GM21825 (cell line): ENCODE measurements around the gene ZNF169.
"Not testable (repeated sequence)": the region's sequence is repeated elsewhere in the genome, so short reads cannot be mapped to it uniquely, and the experiment has no call there.

Experiments used
- ATAC-seq: cut with Tn5 transposase; IDR thresholded peaks from one replicate; pipeline ENCODE4 v1.9.1; 2021; ENCODE audit warnings: mild to moderate bottlenecking, moderate library complexity; ENCODE audit not compliant: unreplicated experiment

Gene ZNF169

DNA sequence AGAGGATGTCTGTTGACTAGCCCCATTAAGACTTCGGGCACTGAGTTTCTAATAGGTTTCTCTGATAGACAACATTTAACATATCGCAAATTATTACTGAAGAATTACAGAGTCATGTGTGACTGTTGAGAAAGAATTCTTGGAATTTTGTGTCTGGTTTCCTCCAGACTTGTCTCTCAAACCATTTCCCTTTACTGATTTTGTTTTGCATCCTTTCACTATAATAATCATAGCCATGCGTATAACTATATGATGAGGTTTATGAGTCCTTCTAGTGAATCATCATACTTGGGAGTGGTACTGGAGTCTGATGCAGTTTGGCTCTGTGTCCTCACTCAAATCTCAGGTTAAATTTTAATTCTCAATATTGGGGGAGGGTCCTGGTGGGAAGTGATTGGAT is 27.0 kb downstream of the ZNF169 start:
- ATAC-seq = no peak

DNA sequence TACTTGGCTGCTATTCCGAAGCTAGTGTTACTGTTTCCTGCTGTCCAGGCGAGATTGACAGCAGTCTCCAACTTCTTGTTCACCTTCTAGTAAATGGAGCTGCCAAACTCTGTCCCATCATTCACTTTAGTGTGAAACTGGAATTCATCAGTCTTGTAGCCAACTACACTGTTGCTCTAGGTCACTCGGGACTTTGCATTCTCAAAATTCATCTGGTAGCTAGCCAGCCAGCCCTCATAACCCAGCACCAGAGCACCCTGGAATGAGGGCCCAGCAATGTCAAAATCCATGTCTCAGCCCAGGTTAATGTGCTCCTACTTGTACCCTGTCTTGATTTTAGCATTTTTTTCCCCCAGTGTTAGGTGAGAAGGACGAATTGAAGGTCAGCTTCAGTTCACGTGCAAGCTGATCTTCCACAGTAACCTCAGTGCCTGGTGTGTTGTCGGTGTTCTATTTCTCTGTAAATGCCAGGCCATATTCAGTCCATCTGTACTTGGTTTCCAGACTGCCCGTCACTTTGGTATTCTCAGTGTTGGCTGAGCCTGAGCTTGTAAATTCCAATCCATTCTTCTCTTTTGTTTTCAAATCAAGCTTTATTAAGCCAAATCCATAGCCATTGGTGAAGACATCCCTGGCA is 28.9 kb downstream of the ZNF169 start:
- no peak for ATAC-seq

DNA sequence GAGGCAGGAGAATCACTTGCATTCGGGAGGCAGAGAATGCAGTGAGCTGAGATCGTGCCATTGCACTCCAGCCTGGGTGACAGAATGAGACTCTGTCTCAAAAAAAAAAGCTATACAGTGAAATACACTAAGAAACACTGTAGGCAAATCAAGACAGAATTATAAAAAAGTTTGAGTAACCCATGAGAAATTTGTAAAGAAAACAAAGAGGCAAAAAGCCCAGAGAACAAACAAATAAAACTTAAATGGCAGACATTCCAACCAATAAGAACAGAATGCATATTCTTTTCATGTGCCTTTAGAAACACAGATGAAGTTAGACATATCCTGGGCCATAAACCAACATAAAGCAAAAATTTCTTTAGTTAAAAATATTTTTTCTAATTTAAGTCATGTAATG is 30.6 kb downstream of the ZNF169 start:
- no peak for ATAC-seq

DNA sequence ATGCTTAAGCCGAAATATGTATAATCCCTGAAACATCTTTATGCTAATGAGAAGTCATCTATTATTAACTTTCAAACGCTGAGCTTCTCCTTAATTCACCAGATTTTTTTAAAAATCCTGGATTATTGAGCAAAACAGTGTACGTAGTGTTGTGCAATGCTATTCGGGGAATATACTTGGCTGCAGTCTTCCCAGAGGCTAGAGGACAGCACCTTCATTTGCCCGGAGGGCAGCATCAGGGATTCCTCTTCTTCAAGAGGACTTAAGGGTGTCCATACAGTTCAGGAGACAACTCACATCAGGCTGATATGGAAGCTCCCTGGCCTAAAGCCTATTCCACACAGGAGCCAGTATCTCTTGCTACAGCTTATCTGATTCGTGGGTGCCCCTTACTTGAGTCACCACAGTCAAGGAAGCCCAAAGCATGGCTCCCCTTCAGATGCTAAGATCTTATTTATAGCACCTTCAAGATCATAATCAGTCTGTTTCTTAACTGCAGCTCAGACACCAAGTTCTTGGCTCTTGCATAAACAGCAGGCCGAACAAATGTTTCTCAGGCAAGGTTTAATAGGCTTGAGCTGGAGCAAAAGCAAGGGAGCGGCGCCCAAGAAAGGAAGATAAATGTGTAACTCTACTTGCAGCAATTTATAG is 40.0 kb downstream of the ZNF169 start:
- no peak for ATAC-seq

DNA sequence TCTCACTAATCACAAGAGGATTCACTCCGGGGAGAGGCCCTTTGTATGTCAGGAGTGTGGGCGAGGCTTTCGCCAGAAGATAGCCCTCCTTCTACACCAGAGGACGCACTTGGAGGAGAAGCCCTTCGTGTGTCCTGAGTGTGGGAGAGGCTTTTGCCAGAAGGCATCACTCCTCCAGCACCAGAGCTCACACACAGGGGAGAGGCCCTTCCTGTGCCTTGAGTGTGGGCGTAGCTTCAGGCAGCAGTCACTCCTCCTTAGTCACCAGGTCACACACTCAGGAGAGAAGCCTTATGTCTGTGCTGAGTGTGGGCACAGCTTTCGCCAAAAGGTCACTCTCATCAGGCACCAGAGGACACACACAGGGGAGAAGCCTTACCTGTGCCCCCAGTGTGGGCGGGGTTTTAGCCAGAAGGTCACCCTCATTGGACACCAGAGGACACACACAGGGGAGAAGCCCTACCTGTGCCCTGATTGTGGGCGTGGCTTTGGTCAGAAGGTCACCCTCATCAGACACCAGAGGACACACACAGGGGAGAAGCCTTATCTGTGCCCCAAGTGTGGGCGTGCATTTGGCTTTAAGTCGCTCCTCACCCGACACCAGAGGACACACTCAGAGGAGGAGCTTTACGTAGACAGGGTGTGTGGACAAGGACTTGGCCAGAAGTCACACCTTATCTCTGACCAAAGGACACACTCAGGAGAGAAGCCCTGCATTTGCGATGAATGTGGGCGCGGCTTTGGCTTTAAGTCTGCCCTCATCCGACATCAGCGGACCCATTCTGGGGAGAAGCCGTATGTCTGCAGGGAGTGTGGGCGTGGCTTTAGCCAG is 41.6 kb downstream of the ZNF169 start:
- ATAC-seq = no peak

DNA sequence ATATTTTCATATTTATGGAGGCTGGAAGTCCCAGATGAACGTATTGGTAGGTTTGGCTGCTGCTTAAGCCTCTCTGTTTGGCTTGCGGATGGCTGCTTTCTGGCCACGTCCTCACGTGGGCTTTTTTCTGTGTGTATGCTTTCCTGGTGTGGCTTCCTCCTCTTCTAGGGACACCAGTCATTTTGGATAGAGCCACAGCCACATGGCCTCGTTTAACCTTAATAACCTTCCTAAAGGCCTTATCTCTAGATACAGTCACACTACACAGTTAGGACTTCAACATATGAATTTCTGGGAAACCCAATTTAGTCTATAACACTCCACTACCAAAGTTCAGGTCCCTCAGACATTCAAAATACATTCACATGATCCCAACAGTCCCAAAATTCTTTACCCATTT is 42.5 kb downstream of the ZNF169 start:
- no peak for ATAC-seq

DNA sequence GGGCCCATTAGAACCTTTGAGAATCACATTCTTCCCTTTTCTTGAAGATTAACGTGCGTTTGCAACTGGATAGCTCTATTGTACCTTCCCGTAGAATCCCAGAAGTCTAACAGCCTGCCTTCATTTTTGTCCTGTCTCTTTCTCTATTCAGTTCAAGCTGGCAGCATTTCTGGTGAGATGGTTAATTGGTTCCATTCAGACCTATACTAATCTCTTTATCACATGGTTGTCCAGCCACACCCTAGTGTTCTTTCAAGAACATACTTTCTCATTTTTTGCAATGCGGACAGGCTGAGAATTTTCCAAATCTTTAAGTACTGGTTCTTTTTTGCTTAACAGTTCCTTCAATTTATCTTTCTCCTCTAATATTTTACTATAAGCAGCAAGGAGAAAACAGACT is 43.3 kb downstream of the ZNF169 start:
- ATAC-seq = no peak

DNA sequence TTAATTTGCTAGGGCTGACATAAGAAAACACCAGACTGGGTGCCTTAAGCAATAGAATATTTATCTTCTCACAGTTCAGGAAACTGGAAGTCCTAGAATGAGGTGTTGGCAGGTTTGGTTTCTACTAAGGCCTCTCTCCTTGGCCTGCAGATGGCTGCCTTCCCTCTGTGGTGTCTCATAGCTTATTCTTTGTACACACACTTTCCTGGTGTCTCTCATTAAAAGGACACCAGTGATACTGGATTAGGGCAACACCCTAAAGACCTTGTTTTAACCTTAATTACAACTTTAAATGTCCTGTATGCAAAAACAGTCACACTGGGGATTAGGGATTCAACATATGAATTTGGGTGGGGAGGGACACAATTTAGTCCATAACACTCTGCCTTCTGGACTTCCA is 44.2 kb downstream of the ZNF169 start:
- ATAC-seq = no peak

DNA sequence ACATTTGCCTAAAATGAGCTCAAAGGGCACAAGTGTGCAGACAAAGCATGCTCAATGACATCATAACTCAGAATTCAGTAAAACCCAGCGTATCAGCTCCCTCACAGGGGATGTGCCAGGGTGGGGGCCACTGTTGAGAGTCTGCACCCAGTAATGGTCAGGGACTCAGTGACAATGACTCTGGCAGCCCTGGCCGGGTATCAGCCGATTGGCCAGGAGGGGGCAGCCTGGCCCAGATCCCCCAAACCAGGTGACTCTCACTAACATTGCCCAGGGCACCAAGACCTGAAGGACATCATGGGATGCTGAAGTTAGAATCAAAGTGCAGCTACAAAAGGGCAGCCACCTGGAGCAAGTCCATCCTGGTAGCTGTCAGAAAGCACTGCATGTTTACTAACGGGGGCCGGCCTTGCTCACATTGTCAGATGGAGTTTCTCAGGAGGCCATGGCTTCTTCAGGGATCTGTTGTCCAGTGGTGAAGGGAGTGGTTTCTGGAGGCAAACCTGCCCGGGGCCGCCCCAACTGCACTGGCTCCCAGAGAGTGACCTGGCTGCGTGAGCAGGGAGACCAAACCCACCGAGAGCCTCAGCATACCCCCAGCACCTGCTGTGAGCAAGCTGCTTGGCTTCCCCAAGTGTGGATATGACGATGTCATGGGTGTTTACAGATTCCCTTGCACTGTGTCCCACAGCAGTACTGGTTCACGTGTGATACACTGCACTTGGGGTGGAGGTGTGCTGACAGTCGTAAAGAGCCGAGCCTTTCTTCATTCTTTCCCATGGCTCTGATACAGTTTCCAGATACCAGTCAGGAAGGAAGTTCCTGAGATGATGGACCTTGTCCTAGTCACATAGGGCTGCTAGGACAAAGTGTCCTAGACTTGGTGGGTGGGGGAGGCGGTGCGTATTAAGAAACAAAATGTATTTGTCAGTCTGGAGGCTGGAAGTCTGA is 56.2 kb downstream of the ZNF169 start:
- ATAC-seq = not testable (repeated sequence)

DNA sequence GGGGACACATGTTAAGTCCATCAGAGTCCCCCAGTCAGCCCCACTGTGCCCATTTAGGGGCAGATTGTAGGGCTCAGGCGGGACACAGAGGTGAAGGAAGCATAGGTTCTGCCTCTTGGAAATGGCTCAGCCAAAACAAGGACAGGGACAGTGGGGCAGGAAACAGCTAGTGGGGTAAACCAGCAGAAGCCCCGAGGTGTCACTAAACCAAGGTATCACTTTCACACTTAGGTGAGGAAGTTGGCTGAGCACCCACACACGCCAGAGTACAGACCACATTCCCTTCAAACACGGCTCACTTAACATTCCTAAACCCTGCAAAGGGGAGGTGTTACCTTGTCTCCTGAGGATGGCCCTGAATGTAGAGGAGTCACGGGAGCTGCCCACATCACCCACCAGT is 57.1 kb downstream of the ZNF169 start:
- peak; percentile 79 for ATAC-seq

DNA sequence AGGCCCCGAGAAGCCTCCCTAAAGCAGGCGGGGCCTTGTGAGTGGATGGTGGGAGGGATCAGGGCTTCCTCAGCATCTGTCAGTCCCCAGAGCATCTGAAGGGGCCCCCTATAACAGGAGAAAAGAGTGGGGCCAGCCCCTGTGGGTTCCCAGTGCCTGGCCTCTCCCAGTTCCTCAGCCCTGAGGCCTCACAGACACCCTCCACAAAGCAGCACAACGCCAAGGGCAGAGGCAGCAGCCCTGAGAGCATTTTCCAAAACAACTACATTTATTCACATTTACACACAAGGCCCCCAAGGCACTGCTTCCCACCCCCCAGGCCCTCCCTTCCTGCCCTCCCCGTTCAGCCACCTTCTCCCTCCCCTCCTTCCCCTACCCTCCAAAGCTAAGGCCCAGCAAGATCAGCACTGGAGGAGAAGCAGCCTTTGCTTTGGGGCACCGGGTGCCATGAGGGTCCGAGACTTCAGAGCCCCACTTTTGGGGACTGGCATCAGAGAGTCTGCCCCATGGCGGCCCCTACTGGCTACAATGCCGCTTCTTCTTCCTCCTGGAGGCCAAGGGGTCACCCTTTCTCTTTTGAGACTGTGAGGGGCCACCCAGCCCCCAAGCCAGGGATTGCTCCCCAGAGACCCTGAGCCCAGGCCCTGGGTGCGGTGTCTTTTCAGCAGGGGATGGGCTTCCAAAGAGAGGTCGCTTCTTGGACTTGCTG is 59.0 kb downstream of the ZNF169 start:
- not testable (repeated sequence) for ATAC-seq

DNA sequence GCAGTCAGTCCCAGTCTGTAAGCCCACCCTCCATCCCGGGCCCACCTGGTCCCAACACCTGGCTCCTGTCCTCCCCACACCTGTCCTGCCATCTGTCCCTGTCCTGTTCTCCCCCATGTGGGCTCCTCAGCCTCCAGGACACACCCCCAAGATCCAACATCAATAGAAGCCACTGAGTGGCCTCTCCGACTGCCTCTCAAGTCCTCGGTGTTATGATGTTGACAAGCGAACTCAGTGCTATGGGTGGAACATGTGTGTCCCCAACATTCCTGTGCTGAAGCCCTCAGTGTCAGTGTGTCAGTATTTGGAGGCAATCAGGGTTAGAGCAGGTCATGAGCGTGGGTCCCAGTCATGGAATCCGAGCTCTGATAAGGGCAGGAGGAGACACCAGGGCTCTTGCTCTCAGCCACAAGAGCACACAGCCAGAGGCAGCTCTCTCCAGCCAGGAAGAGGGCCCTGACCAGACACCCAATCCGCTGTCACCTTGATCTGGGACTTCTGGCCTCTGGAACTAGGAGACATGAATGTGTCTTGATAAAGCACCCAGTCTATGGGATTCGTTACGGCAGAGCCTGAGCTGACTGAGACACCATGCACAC is 63.3 kb downstream of the ZNF169 start:
- not testable (repeated sequence) for ATAC-seq

DNA sequence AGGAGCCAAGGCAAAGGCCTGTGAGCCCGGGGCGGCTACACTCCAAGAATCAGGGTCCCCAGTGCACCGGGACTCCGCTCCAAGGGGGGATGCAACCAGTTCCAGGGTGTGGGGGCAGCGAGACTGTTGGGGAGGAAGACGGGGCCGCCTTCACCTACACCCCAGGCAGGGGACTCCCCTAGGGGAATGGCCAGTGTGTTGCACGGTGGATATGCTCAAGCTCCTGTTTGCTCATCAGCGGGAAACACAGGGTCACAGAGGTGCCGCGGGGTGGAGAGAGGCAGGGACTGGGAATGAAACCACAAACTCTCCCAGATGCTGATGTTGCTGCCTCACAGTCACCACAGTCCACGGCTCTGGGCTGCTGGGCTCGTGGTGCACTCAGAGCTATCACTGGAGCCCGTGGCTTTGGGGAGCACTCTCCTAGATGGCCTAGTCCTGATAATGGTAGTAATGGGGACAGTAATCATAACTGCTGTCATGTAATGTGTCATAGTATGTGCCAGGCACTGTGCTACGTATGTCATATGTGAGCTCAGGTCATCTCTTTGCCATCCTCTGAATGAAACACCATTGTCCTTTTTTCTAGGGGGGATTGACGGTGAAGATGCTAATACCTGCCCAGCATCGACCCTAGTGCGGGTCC is 64.2 kb downstream of the ZNF169 start:
- not testable (repeated sequence) for ATAC-seq

DNA sequence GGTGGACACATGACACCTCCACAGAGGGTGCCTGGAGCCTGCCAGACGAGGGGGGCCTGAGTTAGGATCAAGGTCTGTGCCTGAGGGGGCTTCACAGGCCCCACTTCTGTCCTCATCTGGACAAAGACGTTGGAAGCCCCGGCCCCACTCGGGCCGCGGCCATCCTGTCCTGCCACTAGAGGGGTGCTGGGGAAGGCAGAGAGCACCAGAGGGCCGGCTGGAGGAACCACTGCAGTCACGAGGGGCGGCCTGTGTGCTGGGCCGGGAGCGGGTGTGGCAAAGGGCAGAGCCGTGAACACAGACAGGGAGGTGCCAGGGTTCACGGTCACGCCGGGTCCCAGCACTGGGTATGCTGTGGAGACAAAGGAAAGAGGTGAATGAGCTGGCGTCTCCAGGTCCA is 66.5 kb downstream of the ZNF169 start:
- not testable (repeated sequence) for ATAC-seq

DNA sequence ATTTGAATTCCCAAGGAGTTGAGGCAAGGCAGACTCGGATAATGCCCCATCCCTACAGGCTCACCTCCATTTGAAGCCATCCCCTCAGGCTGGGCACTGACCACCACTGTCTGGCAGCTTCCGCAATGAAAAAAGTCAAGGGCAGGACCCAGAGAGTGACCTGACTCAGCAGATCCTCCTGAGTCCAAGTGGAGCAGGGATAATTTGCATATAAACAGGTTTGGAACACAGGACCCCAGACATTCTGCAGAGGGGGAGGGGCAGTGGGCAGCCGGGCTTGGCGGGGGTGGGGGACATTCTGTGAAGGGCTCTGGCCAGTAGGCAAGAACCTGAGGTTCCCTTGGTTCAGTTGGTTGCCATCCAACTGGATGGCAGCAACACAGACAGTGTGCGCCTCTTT is 69.4 kb downstream of the ZNF169 start, which contains the start of gene NUTM2F:
Gene NUTM2F, minus strand, starts transcription at position 101 of the 400 bp plus-strand sequence. Its CDS starts 21 bp downstream, at position 80.
- ATAC-seq = not testable (repeated sequence)

DNA sequence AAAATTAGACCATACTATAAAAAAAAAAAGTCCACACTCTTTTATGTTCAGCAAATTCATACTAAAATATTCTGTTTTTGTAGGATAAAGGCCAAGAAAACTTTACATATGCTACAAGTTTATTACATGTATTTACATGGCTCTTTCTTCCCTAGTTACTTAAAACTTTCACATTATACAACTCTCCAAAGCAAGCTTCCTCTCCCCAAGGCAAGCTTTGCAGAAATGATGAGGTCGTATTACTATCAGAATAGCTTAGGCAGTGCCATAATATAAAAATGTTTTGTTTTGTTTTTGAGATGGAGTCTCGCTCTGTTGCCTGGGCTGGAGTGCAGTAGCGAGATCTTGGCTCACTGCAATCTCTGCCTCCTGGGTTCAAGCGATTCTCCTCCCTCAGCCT is 77.3 kb downstream of the ZNF169 start:
- not testable (repeated sequence) for ATAC-seq

DNA sequence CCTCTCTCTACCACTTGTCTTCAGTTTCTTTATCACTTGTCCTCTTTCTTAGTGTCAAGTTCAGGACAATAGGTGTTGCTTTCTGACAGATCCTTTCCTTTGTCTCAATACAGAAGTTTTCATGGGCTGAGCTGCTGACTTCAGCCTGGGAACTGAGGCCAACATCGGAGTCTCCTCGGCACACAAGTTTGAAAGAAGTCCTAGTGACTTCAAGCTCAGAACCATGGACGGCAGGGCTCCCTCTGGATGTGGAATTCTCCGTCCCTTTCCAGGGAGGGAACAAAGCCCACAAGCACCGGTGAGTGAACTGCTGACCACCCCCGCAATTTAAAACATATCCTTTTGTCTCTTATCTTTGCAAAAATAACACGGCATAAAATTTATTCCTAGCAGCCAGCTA is 79.6 kb downstream of the ZNF169 start:
- not testable (repeated sequence) for ATAC-seq

DNA sequence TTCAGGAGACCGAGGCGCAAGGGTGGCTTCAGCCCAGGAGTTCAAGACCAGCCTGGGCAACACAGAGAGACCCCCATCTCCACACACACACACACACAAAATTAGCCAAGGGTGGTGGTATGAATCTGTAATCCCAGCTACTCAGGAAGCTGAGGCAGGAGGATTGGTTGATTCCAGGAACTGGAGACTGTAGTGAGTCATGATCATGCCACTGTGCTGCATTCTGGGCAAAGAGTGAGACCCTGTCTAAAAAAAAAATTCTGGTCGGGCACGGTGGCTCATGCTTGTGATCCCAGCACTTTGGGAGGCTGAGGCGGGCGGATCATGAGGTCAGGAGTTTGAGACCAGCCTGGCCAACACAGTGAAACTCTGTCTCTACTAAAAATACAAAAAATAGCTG is 80.6 kb downstream of the ZNF169 start:
- not testable (repeated sequence) for ATAC-seq

DNA sequence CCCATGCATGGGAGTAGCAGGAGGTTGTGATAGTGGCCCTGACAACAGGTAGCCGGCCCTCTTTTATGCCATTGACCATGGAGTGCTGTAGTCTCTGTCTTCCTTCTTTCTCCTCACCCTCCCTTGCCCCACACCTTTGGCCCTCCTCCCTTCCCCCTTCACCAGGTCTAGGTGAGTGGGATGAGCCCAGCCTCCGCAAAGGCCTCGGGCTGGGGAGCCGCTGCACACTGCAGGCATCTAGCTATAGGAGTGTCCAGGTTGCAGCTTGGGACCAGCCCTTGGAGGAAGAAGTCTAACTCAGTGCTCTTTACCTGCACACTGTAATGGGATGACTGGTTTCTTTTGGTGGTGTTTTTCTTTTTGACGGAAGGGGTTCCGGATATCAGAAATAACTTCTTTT is 81.7 kb downstream of the ZNF169 start:
- not testable (repeated sequence) for ATAC-seq
